PC-9 (cell line): ENCODE measurements around the gene CD2AP.

ENCODE experiments used
- CTCF ChIP-seq: fragments of 200-600 bp; sonication (generic); conservative IDR thresholded peaks from 2 replicates; pipeline ENCODE4 v1.6.1; 2017; ENCODE audit warnings: mixed run types, antibody characterized with exemption, mild to moderate bottlenecking, moderate library complexity
- EZH2 ChIP-seq: fragments of 200-600 bp; sonication (generic); IDR thresholded peaks from 2 replicates; pipeline ENCODE4 v1.8.0; 2017; ENCODE audit warnings: antibody characterized with exemption, low read depth

GRCh38 chr6:47525330-47526057 lies 47.9 kb downstream of the CD2AP start:
- TF ChIP-seq CTCF (no peak), EZH2 (no peak)
